CD8-positive, alpha-beta memory T cell (primary cell): Measurements from ENCODE around the gene ADGRF1. TPM values are rescaled to one million over a fixed set of nuclear protein-coding genes. Genes with fewer than 3 reads are reported as not detected.

Experiments
- CTCF ChIA-PET: fragments of 350-600 bp; sonication (Branson Sonifier 250); formaldehyde crosslinking; loops from one replicate; lab custom pipeline; 2021; ENCODE audit warnings: antibody characterized with exemption; lab: Charles Lee
- POLR2A ChIA-PET: fragments of 350-600 bp; sonication (Branson Sonifier 250); formaldehyde crosslinking; loops from one replicate; lab custom pipeline; 2021; ENCODE audit warnings: antibody characterized with exemption; lab: Charles Lee
- DNase-seq, 5 donors: peaks; one replicate each; pipeline versions ENCODE4 v3.0.0 to v3.0.0-alpha.2; 2020 to 2022; ENCODE audit warnings: mixed read lengths in 1 of 5
- H3K27ac ChIP-seq: one replicate; pipeline ENCODE4 v1.7.0; 2013; ENCODE audit warnings: low read depth, mild to moderate bottlenecking, low read length, moderate library complexity
- H3K27me3 ChIP-seq: 2 replicates; pipeline ENCODE4 v1.7.0; 2013; ENCODE audit warnings: low read length, mild to moderate bottlenecking; ENCODE audit not compliant: insufficient read depth, poor library complexity, severe bottlenecking
- H3K36me3 ChIP-seq: 2 replicates; pipeline ENCODE4 v1.7.0; 2013; ENCODE audit warnings: mild to moderate bottlenecking, low read length, moderate library complexity; ENCODE audit not compliant: insufficient read depth
- H3K4me1 ChIP-seq: 2 replicates; pipeline ENCODE4 v1.7.0; 2013; ENCODE audit warnings: mild to moderate bottlenecking, low read length, moderate library complexity; ENCODE audit not compliant: insufficient read depth
- H3K4me3 ChIP-seq: 2 replicates; pipeline ENCODE4 v1.7.0; 2013; ENCODE audit warnings: mild to moderate bottlenecking, low read length
- H3K9me3 ChIP-seq: 2 replicates; pipeline ENCODE4 v1.7.0; 2013; ENCODE audit warnings: mild to moderate bottlenecking, low read length
- H3K27ac Mint-ChIP-seq, 8 donors: one replicate each; pipeline ENCODE4 v1.8.0; 2020 to 2021; ENCODE audit warnings: mixed read lengths in 8 of 8, mild to moderate bottlenecking in 6 of 8, inconsistent platforms in 3 of 8, moderate library complexity in 3 of 8
- H3K27me3 Mint-ChIP-seq, 2 donors: one replicate each; pipeline ENCODE4 v1.8.0; 2020 to 2021; ENCODE audit warnings: mixed read lengths in 2 of 2, mild to moderate bottlenecking in 1 of 2, moderate library complexity in 1 of 2
- H3K36me3 Mint-ChIP-seq, 3 donors: one replicate each; pipeline ENCODE4 v1.8.0; 2020 to 2021; ENCODE audit warnings: mixed read lengths in 3 of 3, inconsistent platforms in 1 of 3, mild to moderate bottlenecking in 1 of 3
- H3K4me1 Mint-ChIP-seq, 3 donors: one replicate each; pipeline ENCODE4 v1.8.0; 2020 to 2021; ENCODE audit warnings: mixed read lengths in 3 of 3, inconsistent platforms in 1 of 3, mild to moderate bottlenecking in 1 of 3
- H3K4me3 Mint-ChIP-seq, 7 donors: one replicate each; pipeline ENCODE4 v1.8.0; 2020 to 2021; ENCODE audit warnings: mixed read lengths in 7 of 7, mild to moderate bottlenecking in 6 of 7, moderate library complexity in 4 of 7, inconsistent platforms in 2 of 7
- H3K9me3 Mint-ChIP-seq, 5 donors: one replicate each; pipeline ENCODE4 v1.8.0; 2020 to 2022; ENCODE audit warnings: mixed read lengths in 5 of 5, mild to moderate bottlenecking in 3 of 5, moderate library complexity in 2 of 5, inconsistent platforms in 1 of 5
- polyA plus RNA-seq: library from polyadenylated mRNA; unstranded; fragments of 300-500 nt; fragmentation: Illumina TruSeq; gene quantifications from one replicate; pipeline ENCODE4 v1.2.3, GENCODE V29; 2021
- total RNA-seq, 2 experiments: library from RNA; stranded (reverse); gene quantifications; one replicate each; pipeline ENCODE4 v1.2.3, GENCODE V29; 2021

ADGRF1 gene
- total and polyA plus RNA-seq, 3 experiments from 2014 or later = not detected

DNA sequence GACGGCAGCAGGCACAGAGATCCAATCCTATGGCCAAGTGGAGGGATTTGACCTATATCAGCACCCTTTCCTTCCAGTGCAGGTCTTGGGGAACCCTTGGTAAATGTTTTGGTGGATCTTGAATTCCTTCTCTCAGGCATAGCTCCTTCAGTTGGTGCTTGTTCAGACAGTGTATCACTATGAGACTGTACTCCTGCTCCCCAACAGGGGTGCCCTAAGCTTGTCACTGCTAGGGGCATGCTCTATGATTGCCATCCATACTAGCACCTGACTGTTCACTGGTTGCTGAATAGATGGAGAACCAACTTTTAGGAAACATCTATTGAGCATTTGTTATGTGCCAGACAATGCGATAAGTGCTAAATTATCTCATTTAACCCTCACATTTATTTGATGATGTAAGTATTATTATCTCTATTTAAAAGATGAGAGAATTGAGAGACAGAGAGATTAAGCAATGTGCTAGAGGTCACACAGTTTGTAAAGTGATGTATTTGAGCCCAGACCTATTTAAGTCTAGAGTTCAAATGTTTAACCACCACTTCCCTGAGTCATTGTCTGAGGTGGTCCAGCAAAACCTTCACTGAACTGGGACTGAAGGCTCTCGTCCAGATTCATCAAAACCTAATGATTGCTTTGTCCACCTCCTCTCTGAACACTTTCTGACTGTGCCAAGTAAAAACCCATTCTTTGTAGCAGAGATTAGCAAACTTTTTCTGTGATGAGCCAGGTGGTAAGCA is 34.3 kb downstream of the ADGRF1 start:
- POLR2A ChIA-PET = no interaction called here

DNA sequence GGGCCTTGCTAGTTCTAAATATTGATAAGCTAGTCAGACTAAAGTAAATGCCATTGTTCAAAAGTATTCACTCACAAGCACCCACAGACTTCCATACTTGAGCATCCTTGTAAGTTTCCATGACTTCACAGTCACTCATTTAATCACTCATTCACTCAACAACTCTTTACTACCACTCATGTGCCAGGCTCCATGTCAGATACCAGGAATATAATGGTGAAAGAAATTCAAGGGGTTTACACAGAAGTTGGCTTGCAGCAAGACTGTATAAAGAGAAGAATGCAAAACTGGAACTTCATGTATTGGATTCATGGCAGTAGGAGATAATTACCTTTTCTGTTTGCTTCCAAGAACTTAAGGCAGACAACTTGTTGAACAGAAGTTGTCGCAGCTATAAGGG is 36.6 kb downstream of the ADGRF1 start:
- CTCF ChIA-PET = no interaction called here

More for the DNA sequence above, 34.3 kb downstream of the ADGRF1 start:
- Mint-ChIP-seq H3K27me3 (peaks cover 1 to 3% of the 10 kb centered on the region in 2 donors), H3K27ac (no peak overlapping the region), H3K4me3 (no peak overlapping the region), H3K36me3 (no peaks in the 10 kb centered on the region), H3K4me1 (no peaks in the 10 kb centered on the region), H3K9me3 (no peaks in the 10 kb centered on the region)
- Histone ChIP-seq H3K4me1 (no peaks in the 10 kb centered on the region), H3K9me3 (no peaks in the 10 kb centered on the region), H3K36me3 (no peaks in the 10 kb centered on the region), H3K27me3 (no peaks in the 10 kb centered on the region), H3K27ac (no peak overlapping the region), H3K4me3 (no peak overlapping the region)
- no peak for DNase-seq
- CTCF ChIA-PET = no interaction called here

DNA sequence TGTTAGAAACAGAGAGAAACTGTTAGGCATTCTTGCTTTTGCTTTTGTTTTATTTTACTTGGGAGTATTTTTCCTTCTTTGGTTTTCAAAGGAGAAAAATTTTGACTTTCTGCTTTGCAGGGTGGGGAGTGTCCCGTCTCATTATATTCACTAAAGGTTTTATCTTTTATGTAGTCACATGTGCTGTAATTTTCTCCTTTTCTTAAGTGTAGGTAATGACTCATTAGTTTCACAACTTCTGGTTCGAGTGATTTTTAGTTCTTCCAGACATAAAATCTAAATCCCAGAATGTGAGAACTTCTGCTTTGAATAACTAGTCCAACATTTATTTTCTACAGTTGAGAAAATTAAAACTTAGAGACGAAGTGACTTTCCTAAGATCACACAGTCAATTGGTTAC is 37.7 kb downstream of the ADGRF1 start:
- H3K27me3 Mint-ChIP-seq = peaks cover 0 to 13% of the 10 kb centered on the region in 2 donors
- H3K36me3 ChIP-seq = no peaks in the 10 kb centered on the region
- H3K4me1 ChIP-seq = no peaks in the 10 kb centered on the region
- no peaks in the 10 kb centered on the region for H3K36me3 Mint-ChIP-seq
- H3K9me3 ChIP-seq = no peaks in the 10 kb centered on the region
- H3K27ac ChIP-seq = no peak overlapping the region
- no peaks in the 10 kb centered on the region for H3K9me3 Mint-ChIP-seq
- no peak overlapping the region for H3K4me3 ChIP-seq
- H3K27ac Mint-ChIP-seq = no peak overlapping the region
- DNase-seq = no peak
- CTCF ChIA-PET = no interaction called here
- no peaks in the 10 kb centered on the region for H3K4me1 Mint-ChIP-seq
- POLR2A ChIA-PET = no interaction called here
- no peaks in the 10 kb centered on the region for H3K27me3 ChIP-seq
- no peak overlapping the region for H3K4me3 Mint-ChIP-seq

More for the DNA sequence above, 36.6 kb downstream of the ADGRF1 start:
- Mint-ChIP-seq H3K27me3 (peaks cover 0 to 9% of the 10 kb centered on the region in 2 donors), H3K27ac (no peak overlapping the region), H3K4me1 (no peaks in the 10 kb centered on the region), H3K4me3 (no peak overlapping the region), H3K36me3 (no peaks in the 10 kb centered on the region), H3K9me3 (no peaks in the 10 kb centered on the region)
- Histone ChIP-seq H3K9me3 (no peaks in the 10 kb centered on the region), H3K4me3 (no peak overlapping the region), H3K27ac (no peak overlapping the region), H3K4me1 (no peaks in the 10 kb centered on the region), H3K36me3 (no peaks in the 10 kb centered on the region), H3K27me3 (no peaks in the 10 kb centered on the region)
- DNase-seq = no peak
- POLR2A ChIA-PET = no interaction called here

- CTCF ChIA-PET = no interaction called here
- Histone ChIP-seq H3K36me3 (no peaks in the 10 kb centered on the region), H3K27me3 (no peaks in the 10 kb centered on the region), H3K4me1 (no peaks in the 10 kb centered on the region), H3K4me3 (no peak overlapping the region), H3K27ac (no peak overlapping the region), H3K9me3 (no peaks in the 10 kb centered on the region)
- Mint-ChIP-seq H3K4me3 (no peak overlapping the region), H3K36me3 (no peaks in the 10 kb centered on the region), H3K27ac (no peak overlapping the region), H3K4me1 (no peaks in the 10 kb centered on the region), H3K27me3 (peaks cover 3 to 18% of the 10 kb centered on the region in 2 donors), H3K9me3 (peaks cover 0 to 1% (median 0%) of the 10 kb centered on the region in 5 donors)
- POLR2A ChIA-PET = no interaction called here
- no peak for DNase-seq
Measured at GRCh38 chr6:47000842-47001241, 41.3 kb downstream of the ADGRF1 start.

- no peaks in the 10 kb centered on the region for H3K27me3 ChIP-seq
- ChIA-PET CTCF (no interaction called here), POLR2A (no interaction called here)
- no peaks in the 10 kb centered on the region for H3K4me1 ChIP-seq
- Mint-ChIP-seq H3K27me3 (peaks cover 6 to 15% of the 10 kb centered on the region in 2 donors), H3K36me3 (no peaks in the 10 kb centered on the region), H3K9me3 (peaks cover 0 to 1% (median 0%) of the 10 kb centered on the region in 5 donors), H3K27ac (no peak overlapping the region), H3K4me1 (no peaks in the 10 kb centered on the region), H3K4me3 (no peak overlapping the region)
- no peaks in the 10 kb centered on the region for H3K9me3 ChIP-seq
- no peak overlapping the region for H3K4me3 ChIP-seq
- H3K27ac ChIP-seq = no peak overlapping the region
- H3K36me3 ChIP-seq = no peaks in the 10 kb centered on the region
- no peak for DNase-seq
Measured at GRCh38 chr6:46998436-46999017, 43.6 kb downstream of the ADGRF1 start.

DNA sequence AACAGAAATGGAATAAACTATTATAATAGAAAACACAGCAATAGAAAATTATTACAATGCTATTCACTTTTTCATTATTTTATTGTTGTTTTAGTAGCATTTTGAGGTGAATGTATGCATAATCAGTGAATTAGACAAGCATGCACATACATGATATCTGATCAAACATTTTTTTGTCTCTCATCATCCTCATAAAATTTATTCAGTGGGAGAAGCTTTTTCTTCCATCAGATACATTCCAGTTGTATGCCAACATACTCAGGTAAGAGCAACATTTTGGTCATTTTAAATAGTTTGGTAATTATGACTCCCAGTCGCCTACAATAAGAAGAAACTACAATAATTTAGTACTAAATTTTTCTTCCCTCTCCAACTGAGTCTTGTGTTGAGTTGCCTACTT is 44.5 kb downstream of the ADGRF1 start:
- Histone ChIP-seq H3K4me1 (no peaks in the 10 kb centered on the region), H3K36me3 (no peaks in the 10 kb centered on the region), H3K4me3 (no peak overlapping the region), H3K27me3 (no peaks in the 10 kb centered on the region), H3K27ac (no peak overlapping the region), H3K9me3 (no peaks in the 10 kb centered on the region)
- H3K4me1 Mint-ChIP-seq = no peaks in the 10 kb centered on the region
- no peaks in the 10 kb centered on the region for H3K36me3 Mint-ChIP-seq
- H3K27me3 Mint-ChIP-seq = peaks cover 6 to 15% of the 10 kb centered on the region in 2 donors
- H3K9me3 Mint-ChIP-seq = peaks cover 0 to 1% (median 0%) of the 10 kb centered on the region in 5 donors
- H3K4me3 Mint-ChIP-seq = no peak overlapping the region
- CTCF ChIA-PET = no interaction called here
- H3K27ac Mint-ChIP-seq = no peak overlapping the region
- POLR2A ChIA-PET = no interaction called here
- no peak for DNase-seq

GRCh38 chr6:46996860-46997641 is 45.1 kb downstream of the ADGRF1 start:
- H3K27me3 Mint-ChIP-seq = peaks cover 6 to 15% of the 10 kb centered on the region in 2 donors
- ChIA-PET POLR2A (no interaction called here), CTCF (no interaction called here)
- Histone ChIP-seq H3K4me1 (no peaks in the 10 kb centered on the region), H3K27me3 (no peaks in the 10 kb centered on the region), H3K4me3 (no peak overlapping the region), H3K9me3 (no peaks in the 10 kb centered on the region), H3K27ac (no peak overlapping the region), H3K36me3 (no peaks in the 10 kb centered on the region)
- H3K27ac Mint-ChIP-seq = no peak overlapping the region
- H3K4me1 Mint-ChIP-seq = no peaks in the 10 kb centered on the region
- H3K4me3 Mint-ChIP-seq = no peak overlapping the region
- H3K36me3 Mint-ChIP-seq = no peaks in the 10 kb centered on the region
- DNase-seq = no peak
- peaks cover 0 to 4% (median 0%) of the 10 kb centered on the region in 5 donors for H3K9me3 Mint-ChIP-seq

- Mint-ChIP-seq H3K9me3 (peaks cover 0 to 4% (median 0%) of the 10 kb centered on the region in 5 donors), H3K27me3 (peaks cover 6 to 9% of the 10 kb centered on the region in 2 donors), H3K4me1 (no peaks in the 10 kb centered on the region), H3K36me3 (no peaks in the 10 kb centered on the region), H3K4me3 (no peak overlapping the region), H3K27ac (no peak overlapping the region)
- H3K9me3 ChIP-seq = no peaks in the 10 kb centered on the region
- no peaks in the 10 kb centered on the region for H3K27me3 ChIP-seq
- POLR2A ChIA-PET = no interaction called here
- H3K36me3 ChIP-seq = no peaks in the 10 kb centered on the region
- H3K4me3 ChIP-seq = no peak overlapping the region
- no peaks in the 10 kb centered on the region for H3K4me1 ChIP-seq
- H3K27ac ChIP-seq = no peak overlapping the region
- CTCF ChIA-PET = no interaction called here
- DNase-seq = no peak
Measured at GRCh38 chr6:46994933-46995332, 47.2 kb downstream of the ADGRF1 start.
